ENCODE data around the gene CFAP44.

Gene CFAP44

DNA sequence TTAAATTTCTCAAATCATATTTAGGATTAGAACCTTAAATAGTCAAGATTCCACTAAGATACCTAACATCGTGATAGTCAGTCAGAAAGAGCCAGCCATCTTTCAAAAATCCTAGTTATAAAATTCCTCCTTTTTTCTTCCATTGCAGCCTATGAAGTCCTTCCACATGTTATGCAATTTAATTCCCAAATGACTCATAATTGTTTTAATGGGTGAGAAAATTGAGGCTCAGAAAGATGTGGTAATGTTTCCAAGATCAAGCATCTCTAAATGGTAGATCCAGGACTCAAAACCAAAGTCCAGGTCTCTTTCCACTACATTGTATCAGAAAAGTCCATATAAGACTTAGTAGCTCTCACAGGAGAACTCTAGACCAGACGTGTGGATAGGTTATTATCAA is 9.5 kb downstream of the CFAP44 start:
- H3K4me3 ChIP-seq (replicated peaks; ENCODE audit: low read depth, low read length), result no peak overlapping the region
- TF ChIP-seq, protein P1, sequence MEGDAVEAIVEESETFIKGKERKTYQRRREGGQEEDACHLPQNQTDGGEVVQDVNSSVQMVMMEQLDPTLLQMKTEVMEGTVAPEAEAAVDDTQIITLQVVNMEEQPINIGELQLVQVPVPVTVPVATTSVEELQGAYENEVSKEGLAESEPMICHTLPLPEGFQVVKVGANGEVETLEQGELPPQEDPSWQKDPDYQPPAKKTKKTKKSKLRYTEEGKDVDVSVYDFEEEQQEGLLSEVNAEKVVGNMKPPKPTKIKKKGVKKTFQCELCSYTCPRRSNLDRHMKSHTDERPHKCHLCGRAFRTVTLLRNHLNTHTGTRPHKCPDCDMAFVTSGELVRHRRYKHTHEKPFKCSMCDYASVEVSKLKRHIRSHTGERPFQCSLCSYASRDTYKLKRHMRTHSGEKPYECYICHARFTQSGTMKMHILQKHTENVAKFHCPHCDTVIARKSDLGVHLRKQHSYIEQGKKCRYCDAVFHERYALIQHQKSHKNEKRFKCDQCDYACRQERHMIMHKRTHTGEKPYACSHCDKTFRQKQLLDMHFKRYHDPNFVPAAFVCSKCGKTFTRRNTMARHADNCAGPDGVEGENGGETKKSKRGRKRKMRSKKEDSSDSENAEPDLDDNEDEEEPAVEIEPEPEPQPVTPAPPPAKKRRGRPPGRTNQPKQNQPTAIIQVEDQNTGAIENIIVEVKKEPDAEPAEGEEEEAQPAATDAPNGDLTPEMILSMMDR (IDR thresholded peaks at IDR 0.05; ENCODE audit: low read depth, low read length, missing control alignments), result no peak
- DNase-seq (ENCODE audit: extremely low read depth, low read depth), result no peak

DNA sequence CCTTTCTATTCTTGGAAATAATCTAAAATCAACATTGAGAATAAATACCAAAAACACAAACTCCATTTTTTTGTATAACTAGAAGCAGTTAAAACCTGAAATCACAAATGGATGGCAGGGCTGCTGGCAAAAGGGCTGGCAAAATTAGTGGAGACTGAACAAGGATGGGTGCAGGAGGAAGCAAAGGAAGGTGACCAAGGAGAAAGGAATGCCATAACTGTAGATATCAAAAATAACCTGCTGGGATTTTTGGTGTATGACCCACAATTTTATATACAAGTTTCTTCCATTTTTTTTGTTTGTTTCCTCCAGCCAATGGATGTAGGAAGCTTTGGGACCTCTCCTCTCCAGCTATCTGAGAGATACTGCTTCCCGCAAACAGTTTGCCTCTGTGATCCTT is 12.7 kb downstream of the CFAP44 start:
- H3K4me3 ChIP-seq (replicated peaks; ENCODE audit: low read depth, low read length), result no peak overlapping the region
- DNase-seq (ENCODE audit: extremely low read depth, low read depth), result no peak
- TF ChIP-seq, protein P1 (IDR thresholded peaks at IDR 0.05; ENCODE audit: low read depth, low read length, missing control alignments), result no peak

DNA sequence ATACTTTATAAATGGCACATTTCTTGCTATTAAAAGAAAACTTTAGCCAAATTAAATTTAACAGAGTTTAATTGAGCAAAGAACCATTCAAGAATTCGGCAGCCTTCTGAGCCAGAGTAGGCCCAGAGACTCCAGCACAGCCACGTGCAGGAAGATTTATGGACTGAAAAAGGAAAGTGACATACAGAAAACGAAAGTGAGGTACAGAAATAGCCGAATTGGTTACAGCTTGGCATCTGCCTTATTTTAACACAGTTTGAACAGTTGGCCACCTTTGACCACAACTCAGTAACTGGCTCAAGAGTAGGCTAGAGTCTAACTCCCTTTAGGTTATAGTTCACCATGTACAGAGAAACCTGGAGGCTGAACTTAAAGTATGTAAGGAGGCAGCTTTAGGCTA is 17.6 kb downstream of the CFAP44 start:
- DNase-seq (ENCODE audit: extremely low read depth, low read depth), result no peak
- TF ChIP-seq, protein P1 (IDR thresholded peaks at IDR 0.05; ENCODE audit: low read depth, low read length, missing control alignments), result no peak
- H3K4me3 ChIP-seq (replicated peaks; ENCODE audit: low read depth, low read length), result no peak overlapping the region

DNA sequence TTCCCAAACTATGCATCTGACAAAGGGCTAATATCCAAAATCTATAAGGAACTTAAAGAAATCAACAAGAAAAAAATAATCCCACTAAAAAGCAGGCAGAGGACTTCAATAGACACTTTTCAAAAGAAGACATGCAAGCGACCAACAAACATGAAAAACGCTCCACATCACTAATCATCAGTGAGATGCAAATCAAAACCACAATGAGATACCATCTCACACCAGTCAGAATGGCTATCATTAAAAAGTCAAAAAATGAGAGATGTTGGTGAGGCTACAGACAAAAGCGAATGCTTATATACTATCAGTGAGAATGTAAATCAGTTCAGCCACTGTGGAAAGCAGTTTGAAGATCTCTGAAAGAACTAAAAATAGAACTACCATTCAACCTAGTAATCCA is 20.2 kb downstream of the CFAP44 start:
- TF ChIP-seq, protein P1 (IDR thresholded peaks at IDR 0.05; ENCODE audit: low read depth, low read length, missing control alignments), result no peak
- no peak overlapping the region for H3K4me3 ChIP-seq (replicated peaks; ENCODE audit: low read depth, low read length)
- DNase-seq (ENCODE audit: extremely low read depth, low read depth), result no peak

DNA sequence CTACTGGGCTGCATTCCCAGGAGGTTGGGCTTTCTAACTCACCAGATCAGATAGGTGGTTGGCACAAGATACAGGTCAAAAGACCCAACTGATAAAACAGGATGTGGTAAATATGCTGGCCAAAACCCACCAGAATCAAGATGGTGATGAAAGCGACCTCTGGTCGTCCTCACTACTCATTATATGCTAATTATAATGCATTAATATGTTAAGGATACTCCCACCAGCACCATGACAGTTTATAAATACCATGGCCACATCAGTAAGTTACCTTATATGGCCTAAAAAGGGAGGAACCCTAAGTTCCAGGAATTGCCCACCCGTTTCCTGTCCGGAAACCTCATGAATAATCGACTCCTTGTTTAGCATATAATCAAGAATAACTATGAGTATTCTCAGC is 31.6 kb downstream of the CFAP44 start:
- H3K4me3 ChIP-seq (replicated peaks; ENCODE audit: low read depth, low read length), result no peak overlapping the region
- DNase-seq (ENCODE audit: extremely low read depth, low read depth), result no peak
- TF ChIP-seq, protein P1 (IDR thresholded peaks at IDR 0.05; ENCODE audit: low read depth, low read length, missing control alignments), result no peak

DNA sequence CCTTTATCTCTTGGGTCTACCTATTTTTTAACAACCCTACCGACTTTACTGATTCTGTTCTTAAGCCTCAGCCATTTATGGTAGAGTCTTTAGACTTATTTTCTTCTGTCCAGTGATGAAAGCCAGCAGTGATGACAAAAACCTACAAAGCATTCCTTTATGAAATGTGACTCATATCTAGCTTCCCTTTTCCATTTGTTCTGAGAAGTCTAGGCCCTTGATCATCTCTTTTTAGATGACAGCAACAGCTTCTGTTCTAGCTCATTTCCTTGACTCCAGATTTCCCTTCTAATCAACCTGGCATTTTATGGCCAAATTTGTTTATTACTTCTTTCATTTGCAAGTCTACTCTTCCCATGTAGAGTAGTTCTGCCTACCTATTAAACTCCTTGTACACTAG is 36.1 kb downstream of the CFAP44 start:
- DNase-seq (ENCODE audit: extremely low read depth, low read depth), result no peak
- TF ChIP-seq, protein P1 (IDR thresholded peaks at IDR 0.05; ENCODE audit: low read depth, low read length, missing control alignments), result no peak
- H3K4me3 ChIP-seq (replicated peaks; ENCODE audit: low read depth, low read length), result no peak overlapping the region

DNA sequence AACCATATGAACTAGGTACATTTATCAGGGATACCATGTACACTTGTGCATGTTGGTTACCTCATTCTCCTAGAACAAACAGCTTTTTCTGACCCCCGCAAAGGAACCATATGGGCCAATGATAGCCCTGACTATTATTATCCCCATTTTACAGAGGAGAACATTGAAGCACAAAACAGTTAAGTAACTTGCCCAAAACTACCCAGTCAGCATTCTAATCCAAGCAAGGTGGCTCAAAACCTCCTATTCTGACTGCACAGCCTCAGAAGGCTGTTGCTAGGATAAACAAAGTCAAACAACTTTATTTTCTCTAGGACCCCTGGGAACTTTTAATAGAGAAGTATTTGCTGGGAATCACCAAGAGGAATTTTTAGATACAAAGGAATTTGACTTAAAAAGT is 36.7 kb downstream of the CFAP44 start:
- no peak overlapping the region for H3K4me3 ChIP-seq (replicated peaks; ENCODE audit: low read depth, low read length)
- no peak for DNase-seq (ENCODE audit: extremely low read depth, low read depth)
- TF ChIP-seq, protein P1 (IDR thresholded peaks at IDR 0.05; ENCODE audit: low read depth, low read length, missing control alignments), result no peak
